ENCODE results near the gene GPBP1.
"Not testable (repeated sequence)": the region's sequence is repeated elsewhere in the genome, so short reads cannot be mapped to it uniquely, and the experiment has no call there.

GPBP1 gene

GRCh38 chr5:57215629-57216195, 41.9 kb downstream of the GPBP1 start:
- DNase-seq: no peak

GRCh38 chr5:57216714-57217113, 42.9 kb downstream of the GPBP1 start:
- no peak for DNase-seq

- no peak for DNase-seq
Observed at GRCh38 chr5:57219386-57219785, 45.5 kb downstream of the GPBP1 start.

GRCh38 chr5:57221049-57221568, 47.2 kb downstream of the GPBP1 start:
- no peak for DNase-seq

- no peak for DNase-seq
Observed at GRCh38 chr5:57225553-57225952, 51.7 kb downstream of the GPBP1 start.

- DNase-seq: no peak
Observed at GRCh38 chr5:57229313-57229712, 55.5 kb downstream of the GPBP1 start.

GRCh38 chr5:57231607-57232006, 57.7 kb downstream of the GPBP1 start:
- no peak for DNase-seq

GRCh38 chr5:57232293-57233033, 58.6 kb downstream of the GPBP1 start:
- DNase-seq: no peak

- DNase-seq: no peak
Observed at GRCh38 chr5:57243286-57244137, 69.7 kb downstream of the GPBP1 start.

GRCh38 chr5:57244331-57244730, 70.5 kb downstream of the GPBP1 start:
- DNase-seq: no peak

- DNase-seq: no peak
Observed at GRCh38 chr5:57246426-57246825, 72.6 kb downstream of the GPBP1 start.

GRCh38 chr5:57247765-57248164, 73.9 kb downstream of the GPBP1 start:
- no peak for DNase-seq

- DNase-seq: no peak
Observed at GRCh38 chr5:57249265-57249874, 75.5 kb downstream of the GPBP1 start.

GRCh38 chr5:57258052-57258451, 84.2 kb downstream of the GPBP1 start:
- DNase-seq: no peak

GRCh38 chr5:57258943-57259342, 85.1 kb downstream of the GPBP1 start:
- no peak for DNase-seq

GRCh38 chr5:57259704-57260103, 85.8 kb downstream of the GPBP1 start:
- DNase-seq: no peak

GRCh38 chr5:57262541-57262940, 88.7 kb downstream of the GPBP1 start:
- DNase-seq: no peak

- DNase-seq: no peak
Observed at GRCh38 chr5:57267805-57268204, 93.9 kb downstream of the GPBP1 start.

- DNase-seq: no peak
Observed at GRCh38 chr5:57276353-57276752, 102.5 kb downstream of the GPBP1 start.

GRCh38 chr5:57277085-57277484, 103.2 kb downstream of the GPBP1 start:
- no peak for DNase-seq

- no peak for DNase-seq
Observed at GRCh38 chr5:57280853-57281252, 107.0 kb downstream of the GPBP1 start.

GRCh38 chr5:57285084-57285483, 111.2 kb downstream of the GPBP1 start:
- not testable (repeated sequence) for DNase-seq

- DNase-seq: no peak
Observed at GRCh38 chr5:57291894-57292293, 118.0 kb downstream of the GPBP1 start.
